PC-9 (cell line): ENCODE data around the gene NCAPH2. TPM values are rescaled to one million over a fixed set of nuclear protein-coding genes. Genes with fewer than 3 reads are reported as not detected.

ENCODE experiments used
- BruUV-seq: library from RNA; stranded (reverse); fragments of 400-500 nt; replicated peaks from 2 replicates; lab custom pipeline; 2021; lab: Mats Ljungman, UMichigan
- CTCF ChIA-PET: fragments of 300-600 bp; sonication (Branson Sonifier 250); formaldehyde crosslinking; loops from one replicate; lab custom pipeline; 2022; ENCODE audit warnings: antibody characterized with exemption; lab: Charles Lee
- POLR2A ChIA-PET: fragments of 300-600 bp; sonication (Branson Sonifier 250); formaldehyde crosslinking; loops from one replicate; lab custom pipeline; 2022; ENCODE audit warnings: antibody characterized with exemption; ENCODE audit not compliant: unreplicated experiment; lab: Charles Lee
- DNase-seq, 2 experiments: peaks; one replicate each; pipeline versions ENCODE4 v3.0.0 to v3.0.0-alpha.2; 2015 to 2022; ENCODE audit warnings: mixed read lengths in 1 of 2
- H2AFZ ChIP-seq: fragments of 200-600 bp; sonication (generic); 2 replicates; pipeline ENCODE4 v1.8.1; 2017; ENCODE audit warnings: antibody characterized with exemption
- H3F3A ChIP-seq: fragments of 200-600 bp; sonication (generic); 2 replicates; pipeline ENCODE4 v1.8.1; 2017; ENCODE audit warnings: antibody characterized with exemption, mild to moderate bottlenecking, low read depth; ENCODE audit not compliant: insufficient read depth
- H3K27ac ChIP-seq: fragments of 200-600 bp; sonication (generic); 2 replicates; pipeline ENCODE4 v1.6.1; 2016; ENCODE audit warnings: mixed run types
- H3K27me3 ChIP-seq: fragments of 200-600 bp; sonication (generic); 2 replicates; pipeline ENCODE4 v1.6.1; 2016; ENCODE audit warnings: low read depth, mixed run types; ENCODE audit not compliant: insufficient read depth
- H3K36me3 ChIP-seq: fragments of 200-600 bp; sonication (generic); 2 replicates; pipeline ENCODE4 v1.6.1; 2016; ENCODE audit warnings: low read depth, mixed run types
- H3K4me1 ChIP-seq: fragments of 200-600 bp; sonication (generic); replicated peaks from 2 replicates; pipeline ENCODE4 v1.6.1; 2016; ENCODE audit warnings: mixed run types; ENCODE audit not compliant: insufficient read depth
- H3K4me2 ChIP-seq: fragments of 200-600 bp; sonication (generic); 2 replicates; pipeline ENCODE4 v1.6.1; 2017; ENCODE audit warnings: mixed run types
- H3K4me3 ChIP-seq: fragments of 200-600 bp; sonication (generic); 2 replicates; pipeline ENCODE4 v1.6.1; 2016; ENCODE audit warnings: mixed run types
- H3K79me2 ChIP-seq: fragments of 200-600 bp; sonication (generic); 2 replicates; pipeline ENCODE4 v1.6.1; 2017; ENCODE audit warnings: low read depth, mixed run types
- H3K9me2 ChIP-seq: fragments of 200-600 bp; sonication (generic); 2 replicates; pipeline ENCODE4 v1.8.1; 2017; ENCODE audit warnings: mild to moderate bottlenecking; ENCODE audit not compliant: insufficient read depth
- H3K9me3 ChIP-seq: fragments of 200-600 bp; sonication (generic); 2 replicates; pipeline ENCODE4 v1.8.1; 2016; ENCODE audit warnings: low read depth; ENCODE audit not compliant: insufficient read depth
- H4K20me1 ChIP-seq: fragments of 200-600 bp; sonication (generic); 2 replicates; pipeline ENCODE4 v1.8.1; 2017; ENCODE audit not compliant: insufficient read depth
- CTCF ChIP-seq: fragments of 200-600 bp; sonication (generic); conservative IDR thresholded peaks from 2 replicates; pipeline ENCODE4 v1.6.1; 2017; ENCODE audit warnings: mixed run types, antibody characterized with exemption, mild to moderate bottlenecking, moderate library complexity
- EZH2 ChIP-seq: fragments of 200-600 bp; sonication (generic); IDR thresholded peaks from 2 replicates; pipeline ENCODE4 v1.8.0; 2017; ENCODE audit warnings: antibody characterized with exemption, low read depth
- intact Hi-C: fragments of 100-400 bp; cut with micrococcal nuclease; formaldehyde crosslinking; loops from one replicate; pipeline ENCODE4 v1.10.0; 2022; ENCODE audit not compliant: unreplicated experiment
- total RNA-seq: library from RNA; stranded (reverse); gene quantifications from 2 replicates; pipeline ENCODE4 v1.2.3, GENCODE V29; 2021

The NCAPH2 gene
- total RNA-seq, 1 experiment from 2014 or later = 58.8 TPM

DNA sequence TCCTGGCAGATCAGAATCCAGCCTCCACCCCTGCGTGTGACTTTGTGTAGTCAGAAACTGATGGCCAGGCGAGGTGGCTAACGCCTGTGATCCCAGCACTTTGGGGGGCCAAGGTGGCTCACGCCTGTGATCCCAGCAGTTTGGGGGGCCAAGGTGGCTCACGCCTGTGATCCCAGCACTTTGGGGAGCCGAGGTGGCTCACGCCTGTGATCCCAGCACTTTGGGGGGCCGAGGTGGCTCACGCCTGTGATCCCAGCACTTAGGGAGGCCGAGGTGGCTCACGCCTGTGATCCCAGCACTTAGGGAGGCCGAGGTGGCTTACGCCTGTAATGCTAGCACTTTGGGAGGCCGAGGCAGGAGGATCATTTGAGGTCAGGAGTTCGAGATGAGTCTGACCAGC is 5.2 kb downstream of the NCAPH2 start:
- no TSS peak for BruUV-seq
- no peaks in the 10 kb centered on the region for H3K27me3 ChIP-seq
- H3K79me2 ChIP-seq = peaks cover 74% of the 10 kb centered on the region
- ChIA-PET POLR2A (interaction anchor here (0.6 kb wide), 1 partner anchor 13 kb away, joined by 4 read pairs; no protein-coding TSS in a partner anchor), CTCF (no interaction called here)
- intact Hi-C loops = no loop called here
- H3K4me1 ChIP-seq = peaks cover 12% of the 10 kb centered on the region
- no peak for DNase-seq
- H3K9me3 ChIP-seq = no peaks in the 10 kb centered on the region
- peaks cover 24% of the 10 kb centered on the region for H4K20me1 ChIP-seq
- H2AFZ ChIP-seq = no peak overlapping the region
- H3K36me3 ChIP-seq = peaks cover 7% of the 10 kb centered on the region; the same call in 1 of the 2 replicates
- no peak overlapping the region for H3K27ac ChIP-seq
- H3F3A ChIP-seq = no peaks in the 10 kb centered on the region; the same call in 1 of the 2 replicates
- no peak overlapping the region for H3K4me3 ChIP-seq
- H3K4me2 ChIP-seq = no peak overlapping the region
- H3K9me2 ChIP-seq = no peaks in the 10 kb centered on the region
- no peak for TF ChIP-seq CTCF

DNA sequence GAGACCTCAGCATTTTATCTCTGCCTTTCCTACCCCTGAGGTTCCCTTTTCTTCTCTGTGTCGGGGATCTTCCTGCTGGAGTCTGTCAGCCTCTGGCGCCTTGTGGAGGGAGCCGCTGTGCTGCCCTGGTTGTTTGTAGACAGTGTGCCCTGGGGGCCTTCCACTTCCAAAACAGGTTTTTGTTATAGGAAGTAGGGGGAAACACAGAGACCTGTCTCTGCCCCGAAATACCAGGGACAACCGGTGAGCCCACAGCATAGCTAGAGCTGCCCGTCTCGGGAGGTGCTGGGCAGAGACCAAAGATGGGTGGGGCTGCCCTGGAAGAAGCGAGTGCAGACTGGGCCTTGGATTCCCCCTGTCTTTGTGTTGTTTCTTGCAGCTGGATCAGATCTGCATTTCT is 8.0 kb downstream of the NCAPH2 start:
- Histone ChIP-seq H3K4me2 (no peak overlapping the region), H3K79me2 (peaks cover 48% of the 10 kb centered on the region), H3K27me3 (no peaks in the 10 kb centered on the region), H3K4me3 (no peak overlapping the region), H3K9me2 (no peaks in the 10 kb centered on the region), H3K27ac (no peak overlapping the region), H3K9me3 (no peaks in the 10 kb centered on the region), H3K36me3 (peaks cover 21% of the 10 kb centered on the region; the same call in 1 of the 2 replicates), H2AFZ (no peak overlapping the region), H3F3A (peaks cover 5% of the 10 kb centered on the region; the same call in 1 of the 2 replicates), H3K4me1 (no peaks in the 10 kb centered on the region), H4K20me1 (peaks cover 18% of the 10 kb centered on the region)
- TF ChIP-seq CTCF = no peak
- TF ChIP-seq EZH2 = no peak
- BruUV-seq = no TSS peak
- DNase-seq = no peak
- ChIA-PET POLR2A (no interaction called here), CTCF (interaction anchor here (0.5 kb wide), 1 partner anchor 192 kb away, joined by 14 read pairs; no protein-coding TSS in a partner anchor)
- intact Hi-C loops = no loop called here

DNA sequence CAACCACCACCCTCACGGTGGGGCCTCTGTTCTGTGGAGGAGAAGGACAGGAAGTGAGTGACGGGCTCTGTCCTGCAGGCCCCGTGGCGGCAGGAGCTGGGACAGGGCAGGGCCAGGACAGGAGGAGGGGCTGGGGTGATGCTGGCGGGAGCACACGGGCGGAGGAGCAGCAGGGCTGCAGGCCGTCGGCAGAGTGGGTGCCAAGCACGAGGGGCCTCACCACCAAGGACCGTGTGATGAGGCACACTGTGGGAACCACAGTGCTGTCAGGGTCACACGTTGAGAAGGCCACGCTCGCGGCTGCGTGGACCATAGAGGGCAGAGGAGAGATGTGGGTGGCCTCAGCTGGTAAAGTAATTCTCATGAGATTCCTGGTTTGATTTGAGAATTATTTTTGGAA is 8.9 kb downstream of the NCAPH2 start:
- TF ChIP-seq CTCF (no peak), EZH2 (no peak)
- Histone ChIP-seq H3F3A (peaks cover 5% of the 10 kb centered on the region; the same call in 1 of the 2 replicates), H4K20me1 (peaks cover 18% of the 10 kb centered on the region), H3K4me3 (no peak overlapping the region), H2AFZ (no peak overlapping the region), H3K9me3 (no peaks in the 10 kb centered on the region), H3K27ac (no peak overlapping the region), H3K27me3 (no peaks in the 10 kb centered on the region), H3K4me2 (no peak overlapping the region), H3K79me2 (peaks cover 42% of the 10 kb centered on the region), H3K4me1 (no peaks in the 10 kb centered on the region), H3K36me3 (peaks cover 21% of the 10 kb centered on the region; the same call in 1 of the 2 replicates), H3K9me2 (no peaks in the 10 kb centered on the region)
- no peak for DNase-seq
- intact Hi-C loops = no loop called here
- ChIA-PET CTCF (no interaction called here), POLR2A (no interaction called here)
- BruUV-seq = no TSS peak
